Ishikawa (cell line): ENCODE data around the gene RPL23.

ENCODE experiments used
- EP300 ChIP-seq: IDR thresholded peaks from 2 replicates; pipeline ENCODE4 v1.6.1; 2012; ENCODE audit warnings: borderline replicate concordance
- REST ChIP-seq: IDR thresholded peaks from 2 replicates; pipeline ENCODE4 v1.6.1; 2012; ENCODE audit warnings: low read depth, mild to moderate bottlenecking
- USF1 ChIP-seq: IDR thresholded peaks from 2 replicates; pipeline ENCODE4 v1.6.1; 2012

GRCh38 chr17:38848939-38849605 lies 4.4 kb downstream of the RPL23 start:
- TF ChIP-seq EP300 = no peak
- TF ChIP-seq USF1 = no peak
- no peak for TF ChIP-seq REST
